Motor neuron (in vitro differentiated cells): ENCODE data around the gene KDM4C. TPM values are rescaled to one million over a fixed set of nuclear protein-coding genes. Genes with fewer than 3 reads are reported as not detected.
"Not testable (repeated sequence)": the region's sequence is repeated elsewhere in the genome, so short reads cannot be mapped to it uniquely, and the experiment has no call there.

Experiments
- ATAC-seq, 8 experiments: fragments of 200-7000 bp; cut with Tn5 transposase; replicated peaks in 6 of 8; 2 replicates each; pipeline ENCODE4 v1.8.0; 2021; ENCODE audit warnings: mild to moderate bottlenecking in 8 of 8, moderate library complexity in 8 of 8
- H3K27ac ChIP-seq, 2 donors: fragments of 250-450 bp; sonication (Bioruptor Pico); 2 replicates each; pipeline ENCODE4 v1.9.0; 2021; ENCODE audit warnings: antibody characterized with exemption in 2 of 2, mild to moderate bottlenecking in 2 of 2, moderate library complexity in 1 of 2
- H3K4me1 ChIP-seq, 2 donors: fragments of 250-450 bp; sonication (Bioruptor Pico); replicated peaks in 1 of 2; 2 replicates each; pipeline ENCODE4 v1.6.1; 2021; ENCODE audit warnings: antibody characterized with exemption in 2 of 2, mild to moderate bottlenecking in 2 of 2, moderate library complexity in 1 of 2
- H3K4me3 ChIP-seq, 5 donors: fragments of 250-450 bp; sonication (Bioruptor Pico); 2 replicates each; pipeline ENCODE4 v1.9.0; 2021; ENCODE audit warnings: antibody characterized with exemption in 5 of 5, mild to moderate bottlenecking in 5 of 5, moderate library complexity in 4 of 5
- WGBS, 10 experiments: fragments of 450-650 bp; shearing (Covaris generic); methylation state at CpG; one replicate each; pipeline ENCODE4 v1.0.0; 2022; 5-methylcytosine and 5-hydroxymethylcytosine counted together
- in situ Hi-C, 9 experiments: fragments of 400-800 bp; cut with MboI; loops; one replicate each; pipeline ENCODE4 v1.15.0; 2021; ENCODE audit warnings: low sequenced_read_pairs in 9 of 9, low pct_unique_long_range_greater_than_20kb in 2 of 9; ENCODE audit not compliant: unreplicated experiment in 9 of 9
- total RNA-seq, 8 experiments: library from RNA; unstranded; fragments of 300-600 nt; gene quantifications; 2 replicates each; pipeline versions ENCODE4 v1.2.3 to v1.2.4, GENCODE V29; 2022

The KDM4C gene
- total RNA-seq, 8 experiments from 2014 or later = 11.4 to 61.4 (median 25.6) TPM

DNA sequence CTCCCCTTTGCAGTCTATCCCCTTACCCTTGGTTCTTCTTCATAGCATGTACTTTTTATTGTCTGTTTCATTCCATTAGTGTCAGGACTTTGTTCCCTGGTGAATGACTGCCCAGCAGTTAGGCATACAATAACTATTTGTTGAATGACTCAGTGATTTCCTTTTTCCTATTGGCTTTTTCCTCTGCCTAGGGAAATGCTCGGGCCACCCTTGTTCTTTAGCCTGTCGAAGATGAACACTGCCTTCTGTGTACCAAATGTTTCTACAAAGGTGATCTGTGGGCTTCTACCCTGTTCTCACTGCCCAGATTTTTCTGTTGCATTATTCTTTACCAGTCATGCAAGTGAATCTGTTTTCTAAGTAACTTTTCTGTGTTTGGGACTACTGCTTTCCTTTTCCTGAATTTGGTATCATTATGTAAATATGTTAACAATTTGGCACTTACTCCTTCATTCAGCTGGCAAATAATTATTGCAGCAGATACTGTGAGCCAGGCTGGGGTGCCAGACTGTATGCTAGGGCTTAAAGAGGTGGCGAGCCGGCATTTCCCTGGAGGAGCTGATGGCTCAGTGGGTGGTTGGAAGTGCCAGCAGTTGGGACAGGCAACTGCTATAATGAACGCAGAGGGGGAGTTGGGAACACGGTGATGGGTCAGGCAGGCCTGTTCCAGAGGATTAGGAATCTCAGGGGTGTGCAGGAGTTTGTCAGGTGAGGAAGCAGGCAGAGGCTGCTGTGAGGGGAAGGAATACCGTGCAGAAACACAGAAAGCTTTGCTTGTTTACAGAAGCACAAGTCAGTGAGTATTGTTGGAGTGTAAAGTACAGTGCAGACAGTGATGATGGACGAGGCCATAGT lies 30.6 kb downstream of the KDM4C start:
- 0 to 80% (median 23%) methylated on average over 1 to 7 of the region's 8 CpGs; no CpG with 5 or more reads in 1 of the 10 experiments for WGBS, 10 experiments
- Histone ChIP-seq H3K4me3 (no peak overlapping the region), H3K27ac (no peak overlapping the region), H3K4me1 (peaks cover 6 to 14% of the 10 kb centered on the region in 2 donors)
- peak; percentile 70 to 94 (median 80) for ATAC-seq
- in situ Hi-C loops = loop anchor here in 1 of 9 experiments (25.0 kb wide), 1 partner anchor 101 kb away; no protein-coding TSS in a partner anchor

DNA sequence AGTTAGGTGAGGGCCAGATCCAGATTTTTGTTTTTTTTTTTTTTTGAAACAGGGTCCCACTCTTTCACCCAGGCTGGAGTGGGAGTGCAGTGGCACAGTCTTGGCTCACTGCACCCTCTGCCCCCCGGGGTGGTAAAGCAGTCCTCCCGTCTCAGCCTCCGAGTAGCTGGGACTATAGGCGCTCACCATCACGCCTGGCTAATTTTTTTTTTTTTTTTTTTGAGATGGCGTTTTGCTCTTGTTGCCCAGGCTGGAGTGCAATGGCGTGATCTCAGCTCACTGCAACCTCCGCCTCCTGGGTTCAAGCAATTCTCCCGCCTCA lies 31.2 kb downstream of the KDM4C start:
- in situ Hi-C loops = loop anchor here in 1 of 9 experiments (25.0 kb wide), 1 partner anchor 102 kb away; no protein-coding TSS in a partner anchor
- H3K4me1 ChIP-seq = peaks cover 6 to 14% of the 10 kb centered on the region in 2 donors
- ATAC-seq, H3K27ac ChIP-seq, H3K4me3 ChIP-seq: not testable (repeated sequence)
- 87 to 100% (median 100%) methylated on average over 1 to 6 of the region's 9 CpGs; no CpG with 5 or more reads in 4 of the 10 experiments for WGBS, 10 experiments

DNA sequence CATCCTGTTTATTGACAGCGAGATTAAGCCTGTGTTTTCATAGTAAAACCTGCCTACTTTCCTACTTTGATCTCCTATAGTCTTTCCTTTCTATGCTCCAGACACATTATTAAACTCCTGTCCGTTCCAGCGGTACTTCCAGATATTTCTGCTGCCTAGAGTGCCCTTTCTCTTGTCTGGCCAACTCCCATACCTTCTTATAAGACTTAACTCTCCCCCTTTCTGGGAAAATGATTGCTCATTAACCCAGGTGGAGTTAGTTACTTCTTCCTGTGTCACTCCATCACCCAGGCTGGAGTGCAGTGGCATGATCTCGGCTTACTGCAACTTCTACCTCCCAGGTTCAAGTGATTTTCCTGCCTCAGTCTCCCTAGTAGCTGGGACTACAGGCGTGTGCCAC lies 33.1 kb downstream of the KDM4C start:
- Histone ChIP-seq H3K4me1 (peaks cover 6 to 14% of the 10 kb centered on the region in 2 donors), H3K27ac (no peak overlapping the region), H3K4me3 (no peak overlapping the region)
- in situ Hi-C loops = loop anchor here in 1 of 9 experiments (25.0 kb wide), 1 partner anchor 104 kb away; no protein-coding TSS in a partner anchor
- ATAC-seq = no peak
- 64 to 100% (median 92%) methylated on average over 1 to 4 of the region's 5 CpGs; no CpG with 5 or more reads in 1 of the 10 experiments for WGBS, 10 experiments

DNA sequence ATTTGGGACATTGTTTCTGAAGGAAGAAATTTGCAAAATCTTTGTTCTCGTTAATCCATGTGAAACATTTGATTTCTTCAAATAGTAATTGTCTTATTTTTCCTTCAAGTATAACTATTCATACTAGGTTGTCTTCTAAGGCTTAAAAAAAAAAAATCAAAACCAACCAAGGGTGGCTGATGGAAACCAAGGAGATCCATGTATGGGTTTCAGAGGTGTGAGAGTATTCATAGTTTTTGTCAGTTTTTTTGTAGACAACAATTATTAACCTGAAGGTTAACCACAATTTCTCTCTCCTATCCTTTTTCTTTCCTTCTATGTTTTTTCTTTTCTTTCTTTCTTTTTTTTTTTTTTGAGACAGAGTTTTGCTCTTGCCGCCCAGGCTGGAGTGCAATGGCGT lies 35.4 kb downstream of the KDM4C start:
- Histone ChIP-seq H3K4me3 (no peak overlapping the region), H3K27ac (no peak overlapping the region), H3K4me1 (peaks cover 0 to 5% of the 10 kb centered on the region in 2 donors)
- in situ Hi-C loops = loop anchor here in 1 of 9 experiments (25.0 kb wide), 1 partner anchor 106 kb away; no protein-coding TSS in a partner anchor
- ATAC-seq = no peak
- WGBS, 10 experiments = 83 to 100% (median 96%) methylated on average over 1 to 3 of the region's 3 CpGs; no CpG with 5 or more reads in 1 of the 10 experiments

DNA sequence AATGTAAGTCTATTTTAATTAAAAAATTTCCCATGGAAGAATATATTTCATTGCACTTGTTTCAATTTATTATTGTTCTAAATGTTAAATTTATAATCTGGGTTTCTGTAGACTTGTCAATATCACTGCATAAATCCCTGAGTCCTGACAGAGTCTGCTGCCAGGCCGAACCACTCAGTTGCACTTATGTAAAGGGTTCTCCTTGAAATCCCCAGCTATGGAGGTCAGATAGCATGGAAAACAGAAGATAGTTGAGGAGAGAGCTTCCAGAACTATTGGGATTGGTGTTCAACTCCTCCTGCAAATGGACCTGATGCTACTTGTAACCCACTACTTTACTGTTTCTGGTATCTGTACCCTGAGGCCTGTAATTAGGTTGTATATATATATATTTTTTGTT lies 37.2 kb downstream of the KDM4C start:
- WGBS, 10 experiments = 80 to 100% (median 100%) methylated on average over 1 of the region's 1 CpG; no CpG with 5 or more reads in 4 of the 10 experiments

DNA sequence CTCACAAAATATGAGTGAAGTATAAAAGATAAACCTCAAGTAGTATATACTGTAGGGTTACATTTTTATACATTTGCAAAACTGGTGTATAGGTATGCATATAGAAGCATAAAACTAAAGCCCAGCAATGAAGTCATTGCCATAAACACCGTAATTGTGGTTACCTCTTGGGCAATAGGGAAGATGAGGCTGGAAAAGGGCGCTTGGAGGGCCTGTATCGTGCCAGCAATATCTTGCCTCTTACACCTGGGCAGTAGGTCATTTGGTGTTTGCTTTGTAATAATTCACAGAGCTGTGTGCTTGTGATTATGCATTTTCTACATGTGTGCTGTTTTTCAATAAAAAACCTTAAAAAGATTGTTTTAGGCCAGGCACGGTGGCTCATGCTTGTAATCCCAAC lies 45.2 kb downstream of the KDM4C start:
- no peak for ATAC-seq
- in situ Hi-C loops = no loop called here
- Histone ChIP-seq H3K4me1 (no peaks in the 10 kb centered on the region), H3K4me3 (no peak overlapping the region), H3K27ac (no peak overlapping the region)
- 78 to 100% (median 96%) methylated on average over 1 to 4 of the region's 4 CpGs; no CpG with 5 or more reads in 1 of the 10 experiments for WGBS, 10 experiments

More for the DNA sequence above, 37.2 kb downstream of the KDM4C start:
- no peak for ATAC-seq
- Histone ChIP-seq H3K27ac (no peak overlapping the region), H3K4me1 (no peaks in the 10 kb centered on the region), H3K4me3 (no peak overlapping the region)
- in situ Hi-C loops = loop anchor here in 1 of 9 experiments (25.0 kb wide), 1 partner anchor 108 kb away; no protein-coding TSS in a partner anchor

DNA sequence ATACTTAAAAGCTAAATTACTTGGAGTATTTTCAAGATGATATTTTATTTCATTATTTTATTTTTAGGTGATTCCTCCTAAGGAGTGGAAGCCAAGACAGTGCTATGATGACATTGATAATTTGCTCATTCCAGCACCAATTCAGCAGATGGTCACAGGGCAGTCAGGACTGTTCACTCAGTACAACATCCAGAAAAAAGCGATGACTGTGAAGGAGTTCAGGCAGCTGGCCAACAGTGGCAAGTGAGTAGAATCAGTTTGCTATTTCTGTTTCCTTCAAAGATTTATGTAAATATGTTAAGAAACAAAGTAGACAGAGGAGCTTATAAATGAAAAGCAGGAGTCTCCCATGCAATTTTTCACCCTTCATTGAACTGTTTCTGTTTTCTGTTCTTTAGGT lies 47.8 kb downstream of the KDM4C start:
- no peaks in the 10 kb centered on the region for H3K4me1 ChIP-seq
- no peak overlapping the region for H3K4me3 ChIP-seq
- in situ Hi-C loops = no loop called here
- peak in 4 of 8 experiments; percentile 26 to 96 (median 85) for ATAC-seq
- no peak overlapping the region for H3K27ac ChIP-seq
- WGBS, 10 experiments = 14 to 100% (median 94%) methylated on average over 1 of the region's 1 CpG; no CpG with 5 or more reads in 2 of the 10 experiments

- WGBS, 10 experiments = 95 to 100% (median 100%) methylated on average over 1 to 5 of the region's 6 CpGs; no CpG with 5 or more reads in 6 of the 10 experiments
- H3K27ac ChIP-seq, in situ Hi-C loops, H3K4me1 ChIP-seq, H3K4me3 ChIP-seq, ATAC-seq: not testable (repeated sequence)
Observed at GRCh38 chr9:6806318-6806717, 48.5 kb downstream of the KDM4C start.

GRCh38 chr9:6807669-6808068 lies 49.9 kb downstream of the KDM4C start:
- ATAC-seq, H3K4me1 ChIP-seq, H3K27ac ChIP-seq, H3K4me3 ChIP-seq, in situ Hi-C loops: not testable (repeated sequence)
- no CpG with 5 or more reads among the region's 30 CpGs for WGBS, 10 experiments

GRCh38 chr9:6811436-6811835 lies 53.7 kb downstream of the KDM4C start:
- no peak overlapping the region for H3K4me3 ChIP-seq
- H3K4me1 ChIP-seq = no peaks in the 10 kb centered on the region
- ATAC-seq = no peak
- no peak overlapping the region for H3K27ac ChIP-seq
- 40 to 100% (median 86%) methylated on average over 1 to 4 of the region's 4 CpGs; no CpG with 5 or more reads in 2 of the 10 experiments for WGBS, 10 experiments
- in situ Hi-C loops = no loop called here

GRCh38 chr9:6816581-6816980 lies 58.8 kb downstream of the KDM4C start:
- H3K4me3 ChIP-seq = no peak overlapping the region
- no peak for ATAC-seq
- in situ Hi-C loops = no loop called here
- H3K4me1 ChIP-seq = no peaks in the 10 kb centered on the region
- no peak overlapping the region for H3K27ac ChIP-seq
- 80 to 100% (median 96%) methylated on average over 1 to 3 of the region's 3 CpGs for WGBS, 10 experiments

DNA sequence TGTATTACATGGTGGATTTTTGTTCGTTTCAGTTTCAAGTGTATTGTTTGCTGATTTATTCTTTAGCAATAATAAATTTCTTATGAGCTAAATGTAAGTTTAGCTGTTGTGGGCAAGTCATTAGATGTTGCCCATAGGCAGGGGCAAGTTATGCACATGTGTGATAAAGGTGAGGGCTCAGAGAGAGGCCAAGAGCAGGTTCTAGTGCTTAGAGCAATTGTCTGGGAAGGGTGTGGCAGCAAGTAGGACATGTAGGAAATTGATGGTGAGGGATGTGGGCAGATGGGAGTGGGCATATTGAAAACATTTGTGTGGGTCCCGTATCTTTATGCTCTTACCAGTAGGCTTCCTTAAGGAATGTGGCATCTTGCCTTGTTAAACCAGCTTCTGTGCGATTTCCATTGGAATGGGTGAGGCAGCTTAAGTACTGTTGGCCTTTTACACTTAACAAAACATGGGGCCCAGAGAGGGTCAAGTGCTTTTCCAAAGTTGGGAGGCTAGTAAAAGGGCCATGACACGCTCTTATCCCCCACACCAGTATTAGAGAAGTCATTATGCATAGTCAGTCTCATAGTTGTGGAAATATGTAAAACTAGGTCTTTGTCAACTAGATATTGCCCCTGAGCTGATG lies 60.6 kb downstream of the KDM4C start:
- in situ Hi-C loops = no loop called here
- 75 to 95% (median 90%) methylated on average over 1 to 4 of the region's 4 CpGs for WGBS, 10 experiments

DNA sequence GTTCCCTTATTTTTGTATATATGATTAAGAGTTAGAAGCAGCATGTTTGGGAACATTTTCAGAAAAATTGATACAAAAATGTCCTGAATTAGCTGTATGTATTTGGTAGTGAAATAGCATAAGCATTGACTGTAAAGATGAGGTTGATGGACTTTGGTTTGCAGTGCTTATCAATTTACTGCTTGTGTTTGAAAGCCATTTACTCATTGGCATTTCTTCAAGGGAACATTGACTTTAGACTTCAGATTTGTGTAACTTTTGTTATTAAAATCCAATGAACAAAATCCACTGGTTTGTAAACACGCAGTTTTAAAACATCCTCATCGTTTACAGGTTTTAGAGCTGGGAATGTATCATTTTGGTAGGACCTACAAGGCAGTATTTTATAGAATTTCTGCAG lies 61.3 kb downstream of the KDM4C start:
- 86 to 100% (median 97%) methylated on average over 1 to 2 of the region's 2 CpGs; no CpG with 5 or more reads in 1 of the 10 experiments for WGBS, 10 experiments
- H3K4me3 ChIP-seq = no peak overlapping the region
- no peaks in the 10 kb centered on the region for H3K4me1 ChIP-seq
- H3K27ac ChIP-seq = no peak overlapping the region
- in situ Hi-C loops = no loop called here
- no peak for ATAC-seq

More for the DNA sequence above, 60.6 kb downstream of the KDM4C start:
- Histone ChIP-seq H3K4me3 (no peak overlapping the region), H3K27ac (no peak overlapping the region), H3K4me1 (no peaks in the 10 kb centered on the region)
- no peak for ATAC-seq
